Measurements from ENCODE around the gene THRAP3.
"Not testable (repeated sequence)": the region's sequence is repeated elsewhere in the genome, so short reads cannot be mapped to it uniquely, and the experiment has no call there.

The THRAP3 gene

GRCh38 chr1:36207339-36207738 lies 16.9 kb upstream of the THRAP3 start:
- DNase-seq (ENCODE audit: low read depth, low spot score), result no peak

GRCh38 chr1:36208978-36209703 lies 15.1 kb upstream of the THRAP3 start:
- no peak for DNase-seq (ENCODE audit: low read depth, low spot score)

GRCh38 chr1:36211307-36211706 lies 12.9 kb upstream of the THRAP3 start:
- DNase-seq (ENCODE audit: low read depth, low spot score), result no peak

GRCh38 chr1:36211841-36212240 lies 12.4 kb upstream of the THRAP3 start:
- no peak for DNase-seq (ENCODE audit: low read depth, low spot score)

GRCh38 chr1:36212782-36213181 lies 11.5 kb upstream of the THRAP3 start:
- no peak for DNase-seq (ENCODE audit: low read depth, low spot score)

GRCh38 chr1:36217670-36218069 lies 6.6 kb upstream of the THRAP3 start:
- DNase-seq (ENCODE audit: low read depth, low spot score), result no peak

GRCh38 chr1:36221901-36222300 lies 2.3 kb upstream of the THRAP3 start:
- DNase-seq (ENCODE audit: low read depth, low spot score), result not testable (repeated sequence)

GRCh38 chr1:36222481-36223380 lies 1.5 kb upstream of the THRAP3 start:
- no peak for DNase-seq (ENCODE audit: low read depth, low spot score)

GRCh38 chr1:36223381-36223995 lies 755 bp upstream of the THRAP3 start:
- DNase-seq (ENCODE audit: low read depth, low spot score), result no peak

GRCh38 chr1:36224537-36225282 lies 467 bp downstream of the THRAP3 start:
- no peak for DNase-seq (ENCODE audit: low read depth, low spot score)

- DNase-seq (ENCODE audit: low read depth, low spot score), result no peak
Measured at GRCh38 chr1:36225283-36225899, 1.1 kb downstream of the THRAP3 start.

- not testable (repeated sequence) for DNase-seq (ENCODE audit: low read depth, low spot score)
Measured at GRCh38 chr1:36230279-36230678, 6.0 kb downstream of the THRAP3 start.

GRCh38 chr1:36231191-36231590 lies 6.9 kb downstream of the THRAP3 start:
- DNase-seq (ENCODE audit: low read depth, low spot score), result no peak

- no peak for DNase-seq (ENCODE audit: low read depth, low spot score)
Measured at GRCh38 chr1:36232212-36233095, 8.2 kb downstream of the THRAP3 start.

- no peak for DNase-seq (ENCODE audit: low read depth, low spot score)
Measured at GRCh38 chr1:36236302-36236701, 12.1 kb downstream of the THRAP3 start.

- no peak for DNase-seq (ENCODE audit: low read depth, low spot score)
Measured at GRCh38 chr1:36238433-36238832, 14.2 kb downstream of the THRAP3 start.

- no peak for DNase-seq (ENCODE audit: low read depth, low spot score)
Measured at GRCh38 chr1:36239941-36240637, 15.8 kb downstream of the THRAP3 start.

GRCh38 chr1:36247538-36247937 lies 23.3 kb downstream of the THRAP3 start:
- no peak for DNase-seq (ENCODE audit: low read depth, low spot score)

- no peak for DNase-seq (ENCODE audit: low read depth, low spot score)
Measured at GRCh38 chr1:36248250-36248894, 24.1 kb downstream of the THRAP3 start.
